Measurements from ENCODE around the gene TEKT2. TPM values are rescaled to one million over a fixed set of nuclear protein-coding genes. Genes with fewer than 3 reads are reported as not detected.
A peak's percentile ranks its signal among the peaks of the same experiment; 100 is the strongest.

Gene TEKT2
- total RNA-seq, 1 donor from 2014 or later: not detected

DNA sequence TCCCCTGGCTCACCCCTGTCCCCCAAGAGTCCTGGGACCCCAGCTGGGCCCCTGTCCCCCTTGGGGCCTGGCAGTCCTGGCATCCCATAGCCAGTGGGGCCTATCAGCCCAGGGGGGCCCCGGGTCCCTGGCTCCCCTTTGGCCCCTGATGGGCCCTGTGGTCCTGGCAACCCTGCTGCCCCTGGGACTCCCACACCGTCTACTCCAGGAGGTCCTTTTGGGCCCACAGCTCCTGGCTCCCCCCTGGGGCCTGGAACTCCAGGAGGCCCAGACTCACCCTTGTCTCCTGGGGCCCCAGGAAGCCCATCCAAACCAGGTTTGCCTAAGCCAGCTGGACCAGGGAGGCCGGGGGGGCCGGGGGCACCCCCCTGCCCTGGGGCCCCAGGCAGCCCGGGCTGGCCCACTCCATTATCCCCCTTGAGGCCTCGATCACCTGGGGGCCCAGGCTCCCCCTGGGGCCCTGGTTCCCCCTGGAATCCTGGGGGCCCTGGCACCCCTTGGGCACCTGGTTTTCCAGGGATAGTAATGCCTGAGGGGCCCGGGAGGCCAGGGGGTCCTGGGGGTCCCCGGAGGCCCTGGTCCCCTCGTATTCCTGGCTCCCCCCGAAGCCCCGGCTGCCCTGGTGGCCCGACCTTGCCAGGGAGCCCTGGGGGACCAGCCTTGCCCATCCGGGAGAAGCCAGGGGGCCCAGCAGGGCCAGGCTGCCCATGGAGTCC is 14.9 kb downstream of the TEKT2 start:
- DNase-seq (no peak), ATAC-seq (ENCODE audit: poor library complexity) (no peak)
- intact Hi-C loops (cut with DNase I): loop anchor here (5.0 to 10.0 kb wide), 3 partner anchors 96 to 323 kb away; no protein-coding TSS in a partner anchor

DNA sequence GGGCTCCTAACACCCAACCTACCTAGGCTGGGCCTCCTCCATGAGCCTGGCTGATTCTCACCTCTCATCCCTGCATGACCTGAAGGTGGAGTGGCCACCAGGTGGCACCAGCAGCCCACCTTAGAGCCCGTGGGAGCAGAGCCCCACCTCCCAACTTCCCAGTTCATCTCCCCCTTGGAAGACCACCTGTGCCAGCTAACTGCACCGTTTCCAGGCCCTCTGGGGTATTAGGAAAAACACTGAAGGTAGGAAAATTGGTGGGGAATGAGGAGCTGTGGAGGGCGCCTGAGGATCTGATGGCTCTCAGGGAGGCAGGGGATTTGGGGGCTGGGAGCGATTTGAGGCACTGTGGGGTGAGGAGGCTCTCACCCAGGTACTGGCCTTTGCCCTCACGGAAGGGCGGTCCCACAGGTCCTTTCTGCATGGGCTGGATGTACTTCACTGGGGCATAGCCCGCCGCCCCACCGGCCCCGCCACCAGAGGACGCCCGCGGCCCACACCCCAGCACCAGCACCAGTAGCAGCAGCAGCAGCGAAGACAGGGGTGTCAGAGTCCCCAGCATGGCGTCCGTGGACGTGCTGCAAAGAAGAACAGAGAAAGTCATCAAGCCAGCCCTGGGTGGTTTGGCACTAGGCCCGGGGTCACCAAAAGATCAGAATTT is 15.9 kb downstream of the TEKT2 start:
- intact Hi-C loops (cut with DNase I): loop anchor here (5.0 to 10.0 kb wide), 4 partner anchors 37 to 322 kb away; no protein-coding TSS in a partner anchor
- ATAC-seq (ENCODE audit: poor library complexity) (peak; percentile 92), DNase-seq (peak; percentile 89)

DNA sequence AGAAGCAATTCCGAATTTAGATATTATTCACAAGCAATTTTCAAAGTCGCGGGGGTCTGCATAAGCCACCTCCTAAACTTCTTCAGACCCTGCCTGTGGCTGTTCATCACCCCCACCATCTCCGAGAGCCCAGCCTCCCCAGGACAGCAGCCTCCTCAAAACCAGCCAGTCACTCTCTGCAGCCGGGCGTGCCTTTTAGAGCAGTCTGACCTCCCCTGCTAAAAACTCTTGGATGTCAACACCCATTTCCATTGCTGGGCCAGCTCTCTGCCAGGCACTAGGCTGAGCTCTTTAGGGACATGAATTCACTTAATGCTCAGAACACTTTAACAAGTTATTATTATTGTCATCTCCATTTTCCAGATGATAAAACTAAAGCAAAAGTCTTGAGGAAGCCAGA is 16.5 kb downstream of the TEKT2 start:
- ATAC-seq (ENCODE audit: poor library complexity): no peak
- DNase-seq: no peak
- intact Hi-C loops (cut with DNase I): loop anchor here (5.0 kb wide), 1 partner anchor 37 kb away; no protein-coding TSS in a partner anchor

DNA sequence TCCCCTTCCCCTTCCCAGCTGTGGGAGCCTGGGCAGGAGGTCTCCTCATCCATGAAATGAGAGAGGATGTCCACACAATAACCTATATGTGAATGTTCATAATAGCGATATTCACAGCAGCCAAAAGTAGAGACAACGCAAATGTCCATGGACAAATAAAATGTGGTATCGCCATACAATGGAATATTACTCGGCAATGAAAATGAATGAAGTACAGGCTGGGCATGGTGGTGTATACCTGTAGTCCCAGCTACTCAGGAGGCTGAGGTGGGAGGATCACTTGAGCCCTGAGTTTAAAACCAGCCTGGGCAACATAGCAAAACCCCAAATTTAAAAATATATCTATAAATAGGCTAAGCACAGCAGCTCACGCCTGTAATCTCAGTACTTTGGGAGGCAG is 17.7 kb downstream of the TEKT2 start:
- ATAC-seq (ENCODE audit: poor library complexity) (no peak), DNase-seq (no peak)
- intact Hi-C loops (cut with DNase I): loop anchor here (5.0 kb wide), 1 partner anchor 36 kb away; no protein-coding TSS in a partner anchor

DNA sequence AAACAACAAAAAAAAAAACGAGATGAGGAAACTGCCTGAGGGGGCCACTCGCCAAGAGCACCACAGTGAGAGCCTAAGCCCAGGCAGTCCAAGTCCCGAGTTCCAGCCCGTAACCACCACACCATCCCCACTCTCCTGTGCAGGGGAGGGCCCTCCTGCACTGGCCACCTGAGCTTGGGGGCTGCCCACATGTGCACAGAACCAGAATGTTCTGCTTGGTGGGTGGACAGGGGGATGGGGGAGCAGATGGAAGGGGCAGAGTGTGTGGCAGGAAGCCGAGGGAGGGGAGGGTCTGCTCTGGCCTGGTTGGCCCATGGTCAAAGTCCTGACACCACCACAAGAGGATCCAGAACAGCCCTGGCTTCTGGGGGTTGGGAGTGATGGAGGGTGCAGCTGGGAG is 22.4 kb downstream of the TEKT2 start:
- DNase-seq (no peak), ATAC-seq (ENCODE audit: poor library complexity) (no peak)
- intact Hi-C loops (cut with DNase I): no loop called here

DNA sequence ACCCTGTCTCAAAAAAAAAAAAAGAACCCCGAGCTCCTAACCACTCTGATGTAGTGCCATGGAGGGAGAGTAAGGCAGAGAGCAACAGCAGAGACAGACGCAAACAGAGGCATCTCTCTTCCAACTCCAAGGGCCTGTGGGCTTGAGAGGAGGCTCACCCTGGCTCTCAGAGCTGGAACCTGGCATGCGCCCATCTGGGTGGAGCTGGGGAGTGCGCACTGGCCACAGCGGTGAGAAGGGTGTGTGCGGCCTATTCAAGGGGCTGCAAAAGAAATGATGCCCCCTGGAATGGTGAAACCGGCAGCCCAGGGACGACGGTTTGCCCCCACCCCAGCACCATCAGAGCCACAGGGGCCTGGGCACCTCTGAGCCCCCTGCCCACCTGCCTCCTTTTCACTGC is 23.5 kb downstream of the TEKT2 start:
- DNase-seq (no peak), ATAC-seq (ENCODE audit: poor library complexity) (no peak)
- intact Hi-C loops (cut with DNase I): no loop called here

DNA sequence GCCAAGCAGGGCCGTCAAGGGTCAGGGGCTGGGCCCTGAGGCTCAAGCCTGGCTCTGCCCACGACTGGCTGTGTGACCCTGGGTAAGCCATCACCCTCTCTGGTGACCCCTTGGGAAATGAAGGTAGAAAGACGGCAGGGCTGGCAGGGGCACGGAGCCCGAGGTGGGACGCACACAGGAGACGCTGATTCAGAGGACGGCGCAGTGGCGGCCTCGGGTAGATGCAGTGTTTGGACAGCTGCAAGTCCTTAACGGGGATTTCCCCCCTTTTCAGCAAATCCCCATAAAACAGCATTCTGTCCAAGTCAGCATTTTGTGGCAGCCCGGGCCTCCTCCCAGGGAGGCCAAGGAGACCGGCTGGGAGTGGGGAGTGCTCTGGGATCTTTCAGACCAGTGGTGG is 24.4 kb downstream of the TEKT2 start:
- DNase-seq (no peak), ATAC-seq (ENCODE audit: poor library complexity) (no peak)
- intact Hi-C loops (cut with DNase I): no loop called here

DNA sequence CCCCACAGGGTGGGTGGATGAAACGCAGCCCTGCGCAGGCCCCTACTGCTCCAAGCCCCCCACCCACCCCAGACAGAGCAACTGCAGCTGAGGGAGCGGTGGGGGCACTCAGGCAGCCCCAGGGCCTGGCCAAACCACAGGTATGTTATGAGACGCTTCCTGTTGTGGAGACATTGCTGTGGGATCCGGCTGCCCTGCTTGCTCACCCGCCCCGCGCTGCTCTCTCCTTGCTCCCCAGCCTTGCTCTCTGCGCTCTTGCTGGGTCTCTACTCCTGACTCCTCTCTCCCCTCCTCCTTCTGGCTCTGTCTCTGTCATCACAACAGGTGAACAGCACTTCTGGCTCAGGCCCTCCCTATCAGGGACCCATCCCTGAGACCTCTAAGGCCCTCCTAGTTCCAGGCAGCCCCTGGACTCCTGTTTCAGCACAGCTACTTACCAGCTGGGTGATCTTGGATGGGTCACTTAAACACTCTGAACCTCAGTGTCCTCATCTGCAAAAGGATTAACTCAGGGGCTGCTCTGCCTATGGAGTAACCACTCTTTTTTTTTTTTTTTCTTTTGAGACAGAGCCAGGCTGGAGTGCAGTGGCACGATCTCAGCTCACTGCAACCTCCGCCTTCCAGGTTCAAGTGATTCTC is 25.3 kb downstream of the TEKT2 start:
- ATAC-seq (ENCODE audit: poor library complexity): no peak
- intact Hi-C loops (cut with DNase I): no loop called here
- no peak for DNase-seq

DNA sequence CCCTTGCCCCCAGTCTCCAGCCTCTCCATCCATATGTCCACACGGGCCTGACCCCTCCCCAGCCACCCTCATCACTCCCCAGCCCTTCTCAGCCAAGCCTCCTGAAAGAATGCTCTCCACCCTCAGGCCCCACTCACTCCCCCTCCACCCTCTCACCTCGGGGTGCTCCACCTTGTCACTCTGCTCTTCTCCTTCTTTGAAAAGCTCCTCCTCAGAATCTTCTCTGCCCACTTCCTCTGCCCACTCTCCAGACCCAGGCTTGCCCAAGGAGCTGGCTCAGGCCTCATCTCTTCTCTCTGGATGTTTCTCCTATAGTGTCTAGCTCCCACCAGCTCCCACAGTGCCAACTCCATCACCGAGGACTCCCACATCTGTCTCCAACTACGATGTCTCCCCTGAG is 27.3 kb downstream of the TEKT2 start:
- intact Hi-C loops (cut with DNase I): no loop called here
- ATAC-seq (ENCODE audit: poor library complexity) (no peak), DNase-seq (no peak)

DNA sequence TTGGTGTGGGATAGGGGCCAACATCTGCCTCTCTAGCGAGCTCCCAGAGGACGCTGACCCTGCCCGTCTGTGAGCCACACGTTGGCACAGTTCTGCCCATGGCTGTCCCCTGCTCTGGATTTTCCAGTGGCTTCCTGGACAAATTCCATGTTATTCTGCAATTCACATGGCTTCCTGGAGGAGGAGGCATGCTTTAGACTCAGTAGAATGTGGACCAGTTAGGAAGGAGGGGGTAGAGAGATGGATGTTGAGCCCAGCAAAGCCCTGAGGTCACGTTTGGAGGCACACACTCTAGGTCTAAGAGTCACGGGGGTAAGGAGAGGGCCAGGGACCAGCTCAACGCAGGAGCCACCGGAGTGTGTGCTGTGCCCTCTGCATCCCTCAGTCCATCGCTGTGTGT is 28.9 kb downstream of the TEKT2 start:
- intact Hi-C loops (cut with DNase I): no loop called here
- DNase-seq: no peak
- ATAC-seq (ENCODE audit: poor library complexity): no peak

DNA sequence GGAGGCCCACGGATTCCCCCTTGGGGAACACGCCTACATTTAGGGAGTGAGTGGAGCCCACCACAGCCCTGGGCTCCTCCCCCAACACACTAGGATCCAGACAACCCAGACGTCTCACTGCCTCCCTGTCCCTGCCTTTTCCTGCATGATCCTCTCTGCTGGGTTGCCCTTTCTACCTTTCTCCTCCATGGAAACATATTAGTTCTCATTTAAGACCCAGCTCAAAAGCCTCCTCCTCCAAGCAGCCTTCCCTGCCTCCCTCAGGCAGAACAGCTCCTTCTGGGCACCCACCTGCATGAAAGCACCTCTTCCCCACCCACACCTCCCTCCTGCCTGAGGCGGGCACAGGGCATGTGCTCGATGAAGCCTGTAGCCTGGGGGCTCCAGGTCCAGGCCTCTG is 30.5 kb downstream of the TEKT2 start:
- DNase-seq: no peak
- intact Hi-C loops (cut with DNase I): no loop called here
- ATAC-seq (ENCODE audit: poor library complexity): no peak

DNA sequence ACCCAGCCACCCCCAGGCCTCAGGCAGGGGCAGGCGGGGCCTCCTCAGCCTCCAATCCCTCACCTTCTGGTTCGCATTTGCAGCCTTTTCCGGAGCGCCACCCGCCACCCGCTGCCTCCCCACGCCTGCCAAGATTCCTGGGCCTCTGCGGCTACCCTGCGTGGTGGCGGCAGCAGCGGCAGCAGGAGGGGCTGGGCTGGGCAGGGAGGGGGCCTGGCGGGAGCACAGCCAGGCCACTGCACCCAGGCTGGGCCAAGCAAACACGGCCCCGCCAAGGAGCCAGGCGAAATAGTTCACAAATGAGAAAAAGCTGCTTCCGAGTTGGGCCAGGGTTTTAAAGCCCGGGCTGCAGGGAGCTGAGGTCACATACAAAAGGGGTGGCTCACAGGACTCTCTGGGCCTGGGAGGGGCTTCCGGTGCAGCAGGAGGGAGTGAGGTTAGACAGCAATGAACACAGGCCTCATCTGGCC is 31.3 kb downstream of the TEKT2 start:
- intact Hi-C loops (cut with DNase I): no loop called here
- DNase-seq (peak; percentile 58), ATAC-seq (ENCODE audit: poor library complexity) (peak; percentile 44)

DNA sequence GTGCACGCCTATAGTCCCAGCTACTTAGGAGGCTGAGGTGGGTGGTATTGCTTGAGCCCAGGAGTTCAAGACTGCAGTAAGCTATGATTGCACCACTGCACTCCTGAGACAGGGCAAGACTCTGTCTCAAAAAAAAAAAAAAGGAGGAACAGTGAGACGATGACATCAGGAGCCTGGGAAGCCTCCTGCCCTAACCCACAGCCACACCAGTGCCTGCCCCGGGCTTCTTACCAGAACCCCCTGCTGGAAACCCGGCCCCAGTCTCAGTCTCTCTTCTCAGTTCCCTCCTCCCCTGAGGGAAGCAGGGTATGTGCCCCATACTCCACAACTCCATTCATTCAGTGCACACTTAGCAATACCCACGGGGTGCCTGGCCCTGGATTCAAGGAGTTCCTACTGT is 32.0 kb downstream of the TEKT2 start:
- peak; percentile 47 for ATAC-seq (ENCODE audit: poor library complexity)
- no peak for DNase-seq
- intact Hi-C loops (cut with DNase I): no loop called here

DNA sequence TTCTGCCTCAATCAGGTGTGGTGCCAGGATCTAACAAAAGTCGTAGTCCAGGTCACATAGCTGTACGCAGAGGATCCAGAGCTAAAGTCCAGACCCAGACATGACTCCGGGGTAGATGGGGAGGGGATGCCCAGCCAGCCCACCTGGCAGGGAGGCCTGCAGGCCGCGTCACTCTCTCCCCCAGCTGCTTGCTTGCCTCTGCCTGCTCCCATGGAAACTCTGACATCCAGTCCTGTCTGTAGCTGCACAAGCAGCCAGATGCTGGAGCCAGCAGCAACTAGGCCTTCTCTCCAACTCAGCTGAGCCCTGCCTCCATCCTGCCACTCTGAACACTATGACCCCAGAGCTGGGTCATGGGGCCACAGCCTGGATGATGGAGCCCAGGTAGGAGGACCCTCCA is 33.0 kb downstream of the TEKT2 start:
- intact Hi-C loops (cut with DNase I): no loop called here
- ATAC-seq (ENCODE audit: poor library complexity): no peak
- no peak for DNase-seq

DNA sequence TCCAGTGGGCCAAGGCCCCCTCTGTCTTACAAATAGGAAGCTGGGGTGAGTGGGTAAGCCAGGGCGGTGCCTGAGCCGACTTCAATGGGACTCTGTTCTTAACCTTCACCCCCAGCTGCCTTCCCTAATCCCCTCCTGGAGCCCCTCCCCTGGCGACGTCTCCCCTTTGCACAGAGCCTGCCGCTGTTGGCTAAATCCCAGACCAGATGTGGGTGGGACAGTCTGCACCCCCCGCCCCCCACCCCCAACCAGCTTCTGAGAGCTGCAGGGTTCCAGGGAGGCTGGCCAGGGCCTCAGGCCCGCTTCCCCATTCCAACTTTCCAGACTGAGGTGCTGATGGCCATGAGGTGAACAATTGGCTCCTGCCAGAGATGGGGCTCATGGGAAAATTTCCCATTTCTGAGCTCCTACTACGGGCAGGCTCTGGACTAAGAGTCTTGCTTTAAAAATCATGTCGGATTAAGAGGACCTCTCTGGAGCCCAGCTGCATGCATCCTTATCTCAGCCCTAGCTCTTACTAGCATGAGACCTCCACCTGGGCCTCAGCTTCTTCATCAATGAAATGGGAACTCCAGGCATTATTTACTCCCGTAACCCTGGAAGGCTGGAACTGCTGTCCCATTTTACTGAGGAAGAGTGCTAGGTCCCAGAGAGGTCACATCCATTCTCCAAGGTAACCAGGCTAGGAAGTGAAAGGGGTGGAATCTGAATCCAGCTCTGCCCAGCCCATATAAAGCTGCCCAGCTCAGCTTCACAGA is 34.7 kb downstream of the TEKT2 start:
- DNase-seq (no peak), ATAC-seq (ENCODE audit: poor library complexity) (no peak)
- intact Hi-C loops (cut with DNase I): no loop called here

DNA sequence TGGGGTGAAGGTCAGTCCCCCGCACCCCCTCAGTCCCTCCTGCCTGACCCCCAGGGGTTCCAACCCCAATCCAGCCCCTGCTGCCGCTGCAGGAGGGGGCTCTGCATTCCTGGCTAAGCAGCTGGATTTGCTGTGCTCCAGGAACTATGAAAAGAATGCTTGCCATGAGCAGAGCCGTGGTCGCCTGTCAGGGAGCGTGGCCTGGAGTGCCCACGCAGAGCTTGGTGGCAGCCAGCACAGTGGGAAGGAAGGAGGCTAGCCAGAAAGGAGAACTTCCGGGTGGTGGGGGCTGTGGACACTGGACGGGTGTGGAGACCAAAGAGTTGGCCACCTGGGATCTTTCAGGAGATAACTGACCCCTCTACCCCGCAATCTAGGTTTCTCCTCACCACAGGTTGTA is 35.6 kb downstream of the TEKT2 start:
- intact Hi-C loops (cut with DNase I): no loop called here
- ATAC-seq (ENCODE audit: poor library complexity): no peak
- no peak for DNase-seq

DNA sequence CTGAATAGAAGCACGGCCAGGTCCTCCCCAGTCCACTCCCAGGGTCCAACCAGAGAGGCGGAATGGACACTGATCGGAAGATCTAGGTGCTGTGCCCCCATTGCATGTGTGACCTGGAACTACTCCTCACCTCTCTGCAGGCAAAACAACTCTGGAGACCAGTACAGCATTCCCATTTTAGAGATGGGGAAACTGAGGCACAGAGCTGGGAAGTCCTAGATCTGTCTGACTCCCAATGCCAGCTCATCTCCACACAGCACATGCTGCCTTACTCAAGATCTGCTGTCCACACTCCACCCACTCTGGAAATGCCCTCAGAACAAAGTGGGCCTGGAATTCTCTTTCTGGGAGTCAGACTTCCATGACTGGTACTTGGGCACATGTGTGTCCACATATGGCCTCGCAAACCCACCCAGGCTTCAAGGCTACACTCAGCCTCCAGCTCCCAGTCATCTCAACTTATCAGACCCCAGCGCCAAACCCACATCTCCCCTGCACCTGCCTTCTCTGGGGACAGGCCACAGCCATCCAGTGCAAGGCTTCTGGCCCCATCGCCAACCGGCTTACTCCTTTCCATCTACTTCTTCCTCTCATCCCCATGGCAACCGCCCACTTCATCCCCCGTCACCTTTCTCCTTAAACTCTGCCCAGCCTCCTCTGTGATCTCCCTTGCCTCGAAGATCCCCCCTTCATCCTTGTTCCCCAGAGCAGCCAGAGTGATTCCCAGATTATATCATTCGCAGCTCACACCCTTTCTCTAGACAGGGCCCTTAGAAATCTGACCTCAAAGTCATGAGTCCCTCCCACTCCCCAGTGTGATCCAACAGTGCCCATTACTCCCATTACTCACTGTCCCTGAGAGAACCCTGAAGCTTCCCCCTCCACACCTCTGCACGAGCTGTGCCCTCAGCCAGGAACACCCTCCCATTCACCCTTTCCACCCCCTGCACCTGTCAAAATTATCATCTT is 38.5 kb downstream of the TEKT2 start:
- DNase-seq (no peak), ATAC-seq (ENCODE audit: poor library complexity) (no peak)
- intact Hi-C loops (cut with DNase I): no loop called here

DNA sequence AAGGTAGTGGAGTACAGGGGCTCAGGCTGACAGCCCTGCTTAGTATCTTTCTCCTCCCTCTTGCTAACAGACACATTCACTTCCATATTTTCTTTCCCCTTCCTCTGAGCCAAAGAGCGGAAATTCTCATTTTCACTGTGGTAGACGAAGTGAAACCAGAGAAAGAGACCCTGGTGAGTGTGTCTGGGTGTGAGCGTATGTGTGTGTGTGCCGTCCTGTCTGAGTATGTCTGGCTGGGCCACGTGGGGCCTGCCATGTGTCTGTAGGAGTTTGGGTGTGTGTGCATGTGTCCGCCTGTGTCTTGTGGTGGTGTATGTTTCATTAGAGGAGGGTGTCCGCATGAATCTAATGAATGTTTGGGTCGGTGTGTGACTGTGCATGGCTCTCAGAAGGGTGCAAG is 39.5 kb downstream of the TEKT2 start:
- intact Hi-C loops (cut with DNase I): no loop called here
- DNase-seq (peak; percentile 65), ATAC-seq (ENCODE audit: poor library complexity) (peak; percentile 54)

Data from Right ventricle myocardium superior (tissue), 1 donor.